H9 (cell line): ENCODE data around the gene BRINP2. TPM values are rescaled to one million over a fixed set of nuclear protein-coding genes. Genes with fewer than 3 reads are reported as not detected.

ENCODE experiments used
- DNase-seq: peaks from one replicate; pipeline ENCODE4 v3.0.0-alpha.2; 2017
- H2AFZ ChIP-seq: one replicate; pipeline ENCODE4 v1.6.1; 2013; ENCODE audit warnings: mild to moderate bottlenecking, low read length, control low read depth, moderate library complexity
- H2AK5ac ChIP-seq: 2 replicates; pipeline ENCODE4 v1.6.1; 2013; ENCODE audit warnings: low read length, control low read depth, mixed read lengths; ENCODE audit not compliant: insufficient read length
- H2BK120ac ChIP-seq: one replicate; pipeline ENCODE4 v1.6.1; 2013; ENCODE audit warnings: low read depth, mild to moderate bottlenecking, low read length, control low read depth, inconsistent platforms; ENCODE audit not compliant: poor library complexity, severe bottlenecking
- H2BK12ac ChIP-seq: 2 replicates; pipeline ENCODE4 v1.6.1; 2013; ENCODE audit warnings: low read length, control low read depth, mixed read lengths, low read depth; ENCODE audit not compliant: insufficient read length
- H2BK15ac ChIP-seq: 2 replicates; pipeline ENCODE4 v1.6.1; 2013; ENCODE audit warnings: low read depth, low read length, control low read depth
- H2BK20ac ChIP-seq: one replicate; pipeline ENCODE4 v1.6.1; 2013; ENCODE audit warnings: low read depth, mild to moderate bottlenecking, low read length, control low read depth, inconsistent platforms; ENCODE audit not compliant: poor library complexity, severe bottlenecking
- H2BK5ac ChIP-seq: 2 replicates; pipeline ENCODE4 v1.6.1; 2013; ENCODE audit warnings: low read length, control low read depth, mixed read lengths; ENCODE audit not compliant: insufficient read length
- H3K14ac ChIP-seq: 2 replicates; pipeline ENCODE4 v1.6.1; 2013; ENCODE audit warnings: low read length, control low read depth; ENCODE audit not compliant: insufficient read depth
- H3K18ac ChIP-seq: 2 replicates; pipeline ENCODE4 v1.6.1; 2013; ENCODE audit warnings: low read depth, mild to moderate bottlenecking, mixed read lengths, low read length, control low read depth; ENCODE audit not compliant: insufficient read length
- H3K23ac ChIP-seq: 2 replicates; pipeline ENCODE4 v1.6.1; 2013; ENCODE audit warnings: low read length, control low read depth, mixed read lengths, low read depth; ENCODE audit not compliant: insufficient read length
- H3K23me2 ChIP-seq: 2 replicates; pipeline ENCODE4 v1.6.1; 2013; ENCODE audit warnings: low read depth, mild to moderate bottlenecking, mixed read lengths, low read length, control low read depth; ENCODE audit not compliant: insufficient read length, poor library complexity, severe bottlenecking
- H3K27ac ChIP-seq: 2 replicates; pipeline ENCODE4 v1.5.1; 2013; ENCODE audit warnings: low read length, control low read depth, mixed read lengths, low read depth; ENCODE audit not compliant: insufficient read length
- H3K27me3 ChIP-seq: 2 replicates; pipeline ENCODE4 v1.6.1; 2013; ENCODE audit warnings: low read length, control low read depth, inconsistent platforms; ENCODE audit not compliant: insufficient read depth
- H3K4ac ChIP-seq: 2 replicates; pipeline ENCODE4 v1.6.1; 2013; ENCODE audit warnings: low read depth, mild to moderate bottlenecking, control low read depth, inconsistent platforms, low read length, moderate library complexity
- H3K4me1 ChIP-seq: 2 replicates; pipeline ENCODE4 v1.6.1; 2013; ENCODE audit warnings: low read length, control low read depth, inconsistent platforms; ENCODE audit not compliant: insufficient read depth
- H3K4me2 ChIP-seq: 2 replicates; pipeline ENCODE4 v1.6.1; 2013; ENCODE audit warnings: low read length, control low read depth, mixed read lengths; ENCODE audit not compliant: insufficient read length, insufficient read depth
- H3K56ac ChIP-seq: 2 replicates; pipeline ENCODE4 v1.6.1; 2013; ENCODE audit warnings: low read depth, mild to moderate bottlenecking, mixed read lengths, low read length, control low read depth; ENCODE audit not compliant: insufficient read length
- H3K79me1 ChIP-seq: 2 replicates; pipeline ENCODE4 v1.6.1; 2013; ENCODE audit warnings: low read depth, mild to moderate bottlenecking, moderate library complexity, low read length, control low read depth, inconsistent platforms; ENCODE audit not compliant: insufficient read depth, poor library complexity, severe bottlenecking
- H3K79me2 ChIP-seq: 2 replicates; pipeline ENCODE4 v1.6.1; 2013; ENCODE audit warnings: low read length, control low read depth, inconsistent platforms; ENCODE audit not compliant: insufficient read depth
- H3K9ac ChIP-seq: 2 replicates; pipeline ENCODE4 v1.6.1; 2013; ENCODE audit warnings: low read length, control low read depth, mixed read lengths; ENCODE audit not compliant: insufficient read length; ENCODE audit errors: extremely low read depth
- H3K9me3 ChIP-seq: one replicate; pipeline ENCODE4 v1.6.1; 2013; ENCODE audit warnings: low read depth, low read length, inconsistent platforms; ENCODE audit not compliant: control insufficient read depth
- H3T11ph ChIP-seq: one replicate; pipeline ENCODE4 v1.6.1; 2013; ENCODE audit warnings: mild to moderate bottlenecking, low read length, control low read depth, inconsistent platforms
- H4K20me1 ChIP-seq: one replicate; pipeline ENCODE4 v1.6.1; 2013; ENCODE audit not compliant: control insufficient read depth, insufficient read length, insufficient read depth
- H4K5ac ChIP-seq: 2 replicates; pipeline ENCODE4 v1.6.1; 2013; ENCODE audit warnings: low read depth, mild to moderate bottlenecking, mixed read lengths, low read length, control low read depth; ENCODE audit not compliant: insufficient read length
- H4K8ac ChIP-seq: replicated peaks from 2 replicates; pipeline ENCODE4 v1.6.1; 2013; ENCODE audit warnings: low read length, control low read depth, mixed read lengths, low read depth; ENCODE audit not compliant: insufficient read length
- H4K91ac ChIP-seq: 2 replicates; pipeline ENCODE4 v1.6.1; 2013; ENCODE audit warnings: low read depth, mild to moderate bottlenecking, moderate library complexity, mixed read lengths, low read length, control low read depth; ENCODE audit not compliant: insufficient read length
- H3K27ac Mint-ChIP-seq, 3 experiments: 2 replicates in 2 of 3; 3 replicates in 1 of 3; pipeline ENCODE4 v1.8.0; 2020 to 2021; ENCODE audit warnings: mixed read lengths in 3 of 3, mild to moderate bottlenecking in 1 of 3, moderate library complexity in 1 of 3
- H3K27me3 Mint-ChIP-seq: 2 replicates; pipeline ENCODE4 v1.8.0; 2021; ENCODE audit warnings: low read depth, mild to moderate bottlenecking, moderate library complexity, mixed read lengths
- H3K36me3 Mint-ChIP-seq, 3 experiments: 2 replicates in 2 of 3; 3 replicates in 1 of 3; pipeline ENCODE4 v1.8.0; 2020 to 2021; ENCODE audit warnings: low read depth in 3 of 3, mixed read lengths in 3 of 3; ENCODE audit not compliant: insufficient read depth in 1 of 3
- H3K4me1 Mint-ChIP-seq, 2 experiments: 2 replicates each; pipeline ENCODE4 v1.8.0; 2020; ENCODE audit warnings: mixed read lengths in 2 of 2
- H3K4me3 Mint-ChIP-seq, 2 experiments: 2 replicates in 1 of 2; 3 replicates in 1 of 2; pipeline ENCODE4 v1.8.0; 2020 to 2021; ENCODE audit warnings: mild to moderate bottlenecking in 2 of 2, mixed read lengths in 2 of 2, moderate library complexity in 1 of 2
- H3K9me3 Mint-ChIP-seq, 2 experiments: 2 replicates in 1 of 2; 3 replicates in 1 of 2; pipeline ENCODE4 v1.8.0; 2020; ENCODE audit warnings: mild to moderate bottlenecking in 2 of 2, mixed read lengths in 2 of 2, moderate library complexity in 1 of 2
- WGBS: extraction: QIAGEN DNeasy Blood & Tissue Kit; methylation state at CpG from one replicate; pipeline ENCODE4 v1.1.7; 2013; ENCODE audit warnings: missing lambda C conversion rate, low lambda C conversion rate, mixed read lengths; ENCODE audit not compliant: insufficient read length; ENCODE audit errors: extremely low coverage; 5-methylcytosine and 5-hydroxymethylcytosine counted together
- total RNA-seq: library from RNA; stranded (reverse); gene quantifications from 2 replicates; pipeline ENCODE4 v1.2.1, GENCODE V29; 2021
- TF ChIP-seq, protein P1 (sequence below): fragments of 200-600 bp; sonication (generic); conservative IDR thresholded peaks from 3 replicates; pipeline ENCODE4 v1.8.0; 2021; ENCODE audit warnings: antibody characterized with exemption, mild to moderate bottlenecking

The BRINP2 gene
- total RNA-seq, 1 experiment from 2014 or later, result not detected

DNA sequence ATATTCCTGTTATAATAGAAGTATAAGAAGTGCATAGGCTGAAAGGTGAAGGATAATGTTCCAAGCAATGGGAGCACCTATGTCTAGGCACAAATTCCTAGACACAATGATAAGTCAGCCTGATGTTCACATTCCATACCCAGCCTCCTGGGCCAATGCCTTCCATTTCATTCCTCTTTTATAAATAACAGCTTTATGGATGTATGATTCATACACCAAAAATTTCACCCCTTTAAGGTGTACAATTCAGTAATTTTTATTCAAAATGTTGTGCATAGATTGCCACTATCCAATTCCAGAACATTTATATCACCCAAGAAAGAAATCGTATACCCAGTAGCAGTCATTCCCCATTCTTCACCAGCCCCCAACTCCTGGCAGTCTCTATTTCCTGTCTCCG, 118.8 kb downstream of the BRINP2 start:
- no peak overlapping the region for H2BK120ac ChIP-seq
- no peaks in the 10 kb centered on the region for H3K4me1 Mint-ChIP-seq
- TF ChIP-seq, protein P1, sequence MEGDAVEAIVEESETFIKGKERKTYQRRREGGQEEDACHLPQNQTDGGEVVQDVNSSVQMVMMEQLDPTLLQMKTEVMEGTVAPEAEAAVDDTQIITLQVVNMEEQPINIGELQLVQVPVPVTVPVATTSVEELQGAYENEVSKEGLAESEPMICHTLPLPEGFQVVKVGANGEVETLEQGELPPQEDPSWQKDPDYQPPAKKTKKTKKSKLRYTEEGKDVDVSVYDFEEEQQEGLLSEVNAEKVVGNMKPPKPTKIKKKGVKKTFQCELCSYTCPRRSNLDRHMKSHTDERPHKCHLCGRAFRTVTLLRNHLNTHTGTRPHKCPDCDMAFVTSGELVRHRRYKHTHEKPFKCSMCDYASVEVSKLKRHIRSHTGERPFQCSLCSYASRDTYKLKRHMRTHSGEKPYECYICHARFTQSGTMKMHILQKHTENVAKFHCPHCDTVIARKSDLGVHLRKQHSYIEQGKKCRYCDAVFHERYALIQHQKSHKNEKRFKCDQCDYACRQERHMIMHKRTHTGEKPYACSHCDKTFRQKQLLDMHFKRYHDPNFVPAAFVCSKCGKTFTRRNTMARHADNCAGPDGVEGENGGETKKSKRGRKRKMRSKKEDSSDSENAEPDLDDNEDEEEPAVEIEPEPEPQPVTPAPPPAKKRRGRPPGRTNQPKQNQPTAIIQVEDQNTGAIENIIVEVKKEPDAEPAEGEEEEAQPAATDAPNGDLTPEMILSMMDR, result no peak
- no peak overlapping the region for H3K4ac ChIP-seq
- H3K4me1 ChIP-seq, result no peaks in the 10 kb centered on the region
- H3K27ac ChIP-seq, result no peak overlapping the region
- no CpG with 5 or more reads among the region's 2 CpGs for WGBS
- no peaks in the 10 kb centered on the region; the same call in none of the 2 replicates for H3K27me3 Mint-ChIP-seq
- H3K9ac ChIP-seq, result no peak overlapping the region
- H2BK20ac ChIP-seq, result no peak overlapping the region
- no peak overlapping the region for H2BK5ac ChIP-seq
- H3T11ph ChIP-seq, result no peak overlapping the region
- H2BK15ac ChIP-seq, result no peak overlapping the region
- H3K27ac Mint-ChIP-seq, result no peak overlapping the region
- DNase-seq, result no peak
- H3K79me2 ChIP-seq, result no peaks in the 10 kb centered on the region
- no peak overlapping the region for H3K18ac ChIP-seq
- no peak overlapping the region for H2BK12ac ChIP-seq
- no peak overlapping the region for H2AK5ac ChIP-seq
- H4K8ac ChIP-seq, result no peak overlapping the region
- H3K23me2 ChIP-seq, result no peaks in the 10 kb centered on the region
- H4K20me1 ChIP-seq, result no peaks in the 10 kb centered on the region
- H3K14ac ChIP-seq, result no peak overlapping the region
- no peaks in the 10 kb centered on the region for H3K36me3 Mint-ChIP-seq
- no peaks in the 10 kb centered on the region for H3K9me3 Mint-ChIP-seq
- no peaks in the 10 kb centered on the region for H3K79me1 ChIP-seq
- no peak overlapping the region for H4K91ac ChIP-seq
- H3K4me3 Mint-ChIP-seq, result no peak overlapping the region
- no peaks in the 10 kb centered on the region for H3K9me3 ChIP-seq
- no peak overlapping the region for H3K56ac ChIP-seq
- H3K23ac ChIP-seq, result no peak overlapping the region
- H4K5ac ChIP-seq, result no peak overlapping the region
- no peaks in the 10 kb centered on the region for H3K27me3 ChIP-seq
- H2AFZ ChIP-seq, result no peak overlapping the region
- no peak overlapping the region for H3K4me2 ChIP-seq
